Testis (tissue), 2 donors: ENCODE measurements around the gene LAMP2.

Experiments used
- POLR2A ChIP-seq: fragments of 450-650 bp; IDR thresholded peaks from one replicate; pipeline ENCODE4 v1.6.1; 2017; ENCODE audit warnings: antibody characterized with exemption, mild to moderate bottlenecking, moderate library complexity
- TF ChIP-seq, protein P1 (sequence below), 3 experiments: fragments of 450-650 bp in 2 of 3; fragments of 200-600 bp in 1 of 3; sonication (generic) in 1 of 3; IDR thresholded peaks; one replicate each; pipeline ENCODE4 v1.5.1; 2016 to 2019; ENCODE audit warnings: antibody characterized with exemption in 3 of 3, mild to moderate bottlenecking in 2 of 3, moderate library complexity in 1 of 3

DNA sequence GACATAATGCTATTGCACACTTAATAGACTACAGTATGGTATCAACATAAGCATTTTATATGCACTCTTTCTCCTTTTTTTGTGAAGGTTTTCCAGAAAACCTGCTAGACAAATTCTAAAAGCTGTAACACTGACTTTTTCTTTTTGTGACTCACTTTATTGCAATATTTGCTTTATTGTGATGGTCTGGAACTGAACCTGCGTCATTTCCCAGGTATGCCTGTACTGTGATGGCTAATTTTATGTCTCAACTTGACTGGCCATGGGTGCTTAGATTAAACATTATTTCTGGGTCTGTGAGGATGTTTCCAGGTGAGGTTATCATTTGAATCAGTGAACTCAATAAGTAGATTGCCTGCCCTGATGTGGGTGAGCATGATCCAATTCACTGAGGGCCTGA, 35.5 kb upstream of the LAMP2 start:
- TF ChIP-seq, protein P1, sequence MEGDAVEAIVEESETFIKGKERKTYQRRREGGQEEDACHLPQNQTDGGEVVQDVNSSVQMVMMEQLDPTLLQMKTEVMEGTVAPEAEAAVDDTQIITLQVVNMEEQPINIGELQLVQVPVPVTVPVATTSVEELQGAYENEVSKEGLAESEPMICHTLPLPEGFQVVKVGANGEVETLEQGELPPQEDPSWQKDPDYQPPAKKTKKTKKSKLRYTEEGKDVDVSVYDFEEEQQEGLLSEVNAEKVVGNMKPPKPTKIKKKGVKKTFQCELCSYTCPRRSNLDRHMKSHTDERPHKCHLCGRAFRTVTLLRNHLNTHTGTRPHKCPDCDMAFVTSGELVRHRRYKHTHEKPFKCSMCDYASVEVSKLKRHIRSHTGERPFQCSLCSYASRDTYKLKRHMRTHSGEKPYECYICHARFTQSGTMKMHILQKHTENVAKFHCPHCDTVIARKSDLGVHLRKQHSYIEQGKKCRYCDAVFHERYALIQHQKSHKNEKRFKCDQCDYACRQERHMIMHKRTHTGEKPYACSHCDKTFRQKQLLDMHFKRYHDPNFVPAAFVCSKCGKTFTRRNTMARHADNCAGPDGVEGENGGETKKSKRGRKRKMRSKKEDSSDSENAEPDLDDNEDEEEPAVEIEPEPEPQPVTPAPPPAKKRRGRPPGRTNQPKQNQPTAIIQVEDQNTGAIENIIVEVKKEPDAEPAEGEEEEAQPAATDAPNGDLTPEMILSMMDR (IDR thresholded peaks at IDR 0.05), result no peak
- no peak for TF ChIP-seq POLR2A
